ENCODE results near the gene FGB. TPM values are rescaled to one million over a fixed set of nuclear protein-coding genes. Genes with fewer than 3 reads are reported as not detected.

The FGB gene
- total and polyA plus RNA-seq, 9 donors, result 0.20 to 5.0 (median 1.7) TPM; not detected in 5

- Histone ChIP-seq H3K4me3 (no peak overlapping the region), H3K4me1 (ENCODE audit: insufficient read depth) (no peaks in the 10 kb centered on the region), H3K27ac (no peak overlapping the region), H3K36me3 (no peaks in the 10 kb centered on the region), H3K27me3 (no peaks in the 10 kb centered on the region), H3K9me3 (no peaks in the 10 kb centered on the region)
- intact Hi-C loops (cut with DNase I), result no loop called here
- 70 to 85% (median 80%) methylated on average over 5 of the region's 5 CpGs for WGBS, 3 donors
- DNase-seq, result no peak
- TF ChIP-seq CTCF (IDR thresholded peaks at IDR 0.05) (no peak), EP300 (IDR thresholded peaks at IDR 0.05) (no peak), POLR2A (IDR thresholded peaks at IDR 0.05) (no peak)
These were observed 10.5 kb downstream of the FGB start for GRCh38 chr4:154573190-154573870.

GRCh38 chr4:154574311-154574710 is 11.5 kb downstream of the FGB start:
- no peak for DNase-seq
- WGBS, 3 donors, result 82 to 87% (median 86%) methylated on average over 3 of the region's 3 CpGs
- no peak for TF ChIP-seq POLR2A (IDR thresholded peaks at IDR 0.05)
- no peak for TF ChIP-seq CTCF (IDR thresholded peaks at IDR 0.05)
- no peak for TF ChIP-seq EP300 (IDR thresholded peaks at IDR 0.05)
- Histone ChIP-seq H3K4me1 (ENCODE audit: insufficient read depth) (no peaks in the 10 kb centered on the region), H3K4me3 (no peak overlapping the region), H3K27ac (no peak overlapping the region), H3K36me3 (no peaks in the 10 kb centered on the region), H3K9me3 (no peaks in the 10 kb centered on the region), H3K27me3 (no peaks in the 10 kb centered on the region)
- intact Hi-C loops (cut with DNase I), result no loop called here

- TF ChIP-seq EP300 (IDR thresholded peaks at IDR 0.05) (no peak), CTCF (IDR thresholded peaks at IDR 0.05) (no peak), POLR2A (IDR thresholded peaks at IDR 0.05) (no peak)
- Histone ChIP-seq H3K27ac (no peak overlapping the region), H3K27me3 (no peaks in the 10 kb centered on the region), H3K36me3 (no peaks in the 10 kb centered on the region), H3K9me3 (no peaks in the 10 kb centered on the region), H3K4me3 (no peak overlapping the region), H3K4me1 (ENCODE audit: insufficient read depth) (no peaks in the 10 kb centered on the region)
- DNase-seq, result no peak
- WGBS, 3 donors, result 75 to 87% (median 78%) methylated on average over 2 of the region's 2 CpGs
- intact Hi-C loops (cut with DNase I), result no loop called here
These were observed 14.5 kb downstream of the FGB start for GRCh38 chr4:154577324-154577723.

- Histone ChIP-seq H3K4me1 (ENCODE audit: insufficient read depth) (no peaks in the 10 kb centered on the region), H3K27ac (no peak overlapping the region), H3K4me3 (no peak overlapping the region), H3K36me3 (no peaks in the 10 kb centered on the region), H3K9me3 (no peaks in the 10 kb centered on the region), H3K27me3 (no peaks in the 10 kb centered on the region)
- intact Hi-C loops (cut with DNase I), result no loop called here
- 64 to 79% (median 68%) methylated on average over 1 of the region's 1 CpG for WGBS, 3 donors
- no peak for DNase-seq
- TF ChIP-seq CTCF (IDR thresholded peaks at IDR 0.05), result no peak
- TF ChIP-seq EP300 (IDR thresholded peaks at IDR 0.05), result no peak
- no peak for TF ChIP-seq POLR2A (IDR thresholded peaks at IDR 0.05)
These were observed 16.1 kb downstream of the FGB start for GRCh38 chr4:154578919-154579318.
